Measurements from ENCODE around the gene SBF2. TPM values are rescaled to one million over a fixed set of nuclear protein-coding genes. Genes with fewer than 3 reads are reported as not detected.

SBF2 gene
- total RNA-seq, 1 experiment from 2014 or later = 31.3 TPM

GRCh38 chr11:10116588-10116987 is 177.4 kb downstream of the SBF2 start:
- no peak overlapping the region for H2AFZ ChIP-seq (ENCODE audit: low read length)
- no peaks in the 10 kb centered on the region for H3K9me2 ChIP-seq (replicated peaks; ENCODE audit: low read length)
- H3K27ac ChIP-seq (ENCODE audit: low read length) = no peak overlapping the region
- no peaks in the 10 kb centered on the region for H4K20me1 ChIP-seq (ENCODE audit: low read length)
- no peak overlapping the region for H3K4me3 ChIP-seq (ENCODE audit: low read length)
- intact Hi-C loops (cut with micrococcal nuclease) = no loop called here
- DNase-seq (no peak), ATAC-seq (no peak)
- no peak overlapping the region for H3K4me2 ChIP-seq (ENCODE audit: low read length)
- peaks cover 12% of the 10 kb centered on the region; the same call in 1 of the 2 replicates for H3K4me1 ChIP-seq (ENCODE audit: insufficient read depth, low read length)
- TF ChIP-seq EZH2 (IDR thresholded peaks at IDR 0.05; ENCODE audit: low read length, unreplicated experiment) (no peak), EZH2phosphoT487 (IDR thresholded peaks at IDR 0.05; ENCODE audit: borderline replicate concordance, low read length) (no peak)
- TF ChIP-seq, protein P1, sequence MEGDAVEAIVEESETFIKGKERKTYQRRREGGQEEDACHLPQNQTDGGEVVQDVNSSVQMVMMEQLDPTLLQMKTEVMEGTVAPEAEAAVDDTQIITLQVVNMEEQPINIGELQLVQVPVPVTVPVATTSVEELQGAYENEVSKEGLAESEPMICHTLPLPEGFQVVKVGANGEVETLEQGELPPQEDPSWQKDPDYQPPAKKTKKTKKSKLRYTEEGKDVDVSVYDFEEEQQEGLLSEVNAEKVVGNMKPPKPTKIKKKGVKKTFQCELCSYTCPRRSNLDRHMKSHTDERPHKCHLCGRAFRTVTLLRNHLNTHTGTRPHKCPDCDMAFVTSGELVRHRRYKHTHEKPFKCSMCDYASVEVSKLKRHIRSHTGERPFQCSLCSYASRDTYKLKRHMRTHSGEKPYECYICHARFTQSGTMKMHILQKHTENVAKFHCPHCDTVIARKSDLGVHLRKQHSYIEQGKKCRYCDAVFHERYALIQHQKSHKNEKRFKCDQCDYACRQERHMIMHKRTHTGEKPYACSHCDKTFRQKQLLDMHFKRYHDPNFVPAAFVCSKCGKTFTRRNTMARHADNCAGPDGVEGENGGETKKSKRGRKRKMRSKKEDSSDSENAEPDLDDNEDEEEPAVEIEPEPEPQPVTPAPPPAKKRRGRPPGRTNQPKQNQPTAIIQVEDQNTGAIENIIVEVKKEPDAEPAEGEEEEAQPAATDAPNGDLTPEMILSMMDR (conservative IDR thresholded peaks at IDR 0.05; ENCODE audit: low read depth, low read length) = no peak
- POLR2A ChIA-PET (ENCODE audit: unreplicated experiment) = interaction anchor here (0.5 kb wide), 1 partner anchor 190 kb away, joined by 19 read pairs; no protein-coding TSS in a partner anchor
- no peaks in the 10 kb centered on the region for H3K27me3 ChIP-seq (ENCODE audit: low read length)
- no peaks in the 10 kb centered on the region for H3F3A ChIP-seq (ENCODE audit: low read length, unreplicated experiment)
- 0 out of 2 replicates have a peak, but pooled peaks cover 4% of the 10 kb centered on the region for H3K79me2 ChIP-seq (ENCODE audit: low read length)
- H3K36me3 ChIP-seq (ENCODE audit: low read depth, low read length) = no peaks in the 10 kb centered on the region
- CTCF ChIA-PET = no interaction called here
- no peak overlapping the region for H3K9ac ChIP-seq (ENCODE audit: low read length)
- H3K9me3 ChIP-seq (ENCODE audit: low read length) = no peaks in the 10 kb centered on the region
- BruUV-seq (replicated peaks) = no TSS peak

DNA sequence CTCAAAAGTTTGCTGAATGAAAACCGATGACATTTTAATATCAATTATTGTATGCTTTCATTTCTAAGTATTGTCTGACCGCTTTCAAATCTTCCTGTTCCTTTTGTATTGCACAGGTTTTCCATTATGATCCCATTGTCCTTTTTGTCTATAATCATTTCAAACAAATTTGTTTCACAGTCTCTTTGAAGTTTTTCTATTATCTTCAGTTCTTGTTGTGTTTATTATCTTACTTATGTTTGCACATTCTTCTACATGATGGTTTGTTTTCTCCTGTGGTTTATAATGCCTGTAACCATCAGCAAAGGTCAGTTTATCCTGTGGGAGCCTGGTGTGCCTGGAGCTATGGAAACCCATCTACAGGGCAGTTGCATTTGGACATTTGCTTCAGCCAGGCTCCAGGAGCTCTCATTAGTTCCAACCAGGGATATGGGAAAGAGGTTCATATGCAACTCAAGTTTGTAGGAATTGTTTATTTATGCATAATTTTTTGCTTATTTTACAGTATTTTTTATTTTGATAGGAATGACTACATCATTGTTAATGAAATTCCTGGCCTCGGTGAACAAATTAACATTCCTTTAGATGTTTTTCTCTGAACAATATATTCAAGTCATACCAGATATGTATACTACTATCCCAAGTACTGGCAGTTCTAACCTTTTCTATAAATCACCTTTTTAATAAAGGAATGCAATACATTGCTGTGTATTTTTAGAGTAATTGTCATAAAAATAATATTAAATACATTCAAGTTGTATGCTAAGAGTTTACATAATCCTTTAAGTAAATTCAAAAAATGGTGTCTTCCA is 179.2 kb downstream of the SBF2 start:
- CTCF ChIA-PET = no interaction called here
- no TSS peak for BruUV-seq (replicated peaks)
- Histone ChIP-seq H3K4me3 (ENCODE audit: low read length) (no peak overlapping the region), H4K20me1 (ENCODE audit: low read length) (no peaks in the 10 kb centered on the region), H3K9me3 (ENCODE audit: low read length) (no peaks in the 10 kb centered on the region), H3K4me2 (ENCODE audit: low read length) (no peak overlapping the region), H3K9me2 (replicated peaks; ENCODE audit: low read length) (no peaks in the 10 kb centered on the region), H2AFZ (ENCODE audit: low read length) (no peak overlapping the region), H3K9ac (ENCODE audit: low read length) (no peak overlapping the region), H3F3A (ENCODE audit: low read length, unreplicated experiment) (no peaks in the 10 kb centered on the region), H3K27me3 (ENCODE audit: low read length) (no peaks in the 10 kb centered on the region), H3K36me3 (ENCODE audit: low read depth, low read length) (no peaks in the 10 kb centered on the region), H3K27ac (ENCODE audit: low read length) (no peak overlapping the region), H3K4me1 (ENCODE audit: insufficient read depth, low read length) (peaks cover 7% of the 10 kb centered on the region; the same call in 1 of the 2 replicates), H3K79me2 (ENCODE audit: low read length) (no peaks in the 10 kb centered on the region)
- DNase-seq = no peak
- POLR2A ChIA-PET (ENCODE audit: unreplicated experiment) = no interaction called here
- TF ChIP-seq EZH2phosphoT487 (IDR thresholded peaks at IDR 0.05; ENCODE audit: borderline replicate concordance, low read length) (no peak), EZH2 (IDR thresholded peaks at IDR 0.05; ENCODE audit: low read length, unreplicated experiment) (no peak)
- TF ChIP-seq, protein P1 (conservative IDR thresholded peaks at IDR 0.05; ENCODE audit: low read depth, low read length) = no peak
- ATAC-seq = no peak
- intact Hi-C loops (cut with micrococcal nuclease) = no loop called here

DNA sequence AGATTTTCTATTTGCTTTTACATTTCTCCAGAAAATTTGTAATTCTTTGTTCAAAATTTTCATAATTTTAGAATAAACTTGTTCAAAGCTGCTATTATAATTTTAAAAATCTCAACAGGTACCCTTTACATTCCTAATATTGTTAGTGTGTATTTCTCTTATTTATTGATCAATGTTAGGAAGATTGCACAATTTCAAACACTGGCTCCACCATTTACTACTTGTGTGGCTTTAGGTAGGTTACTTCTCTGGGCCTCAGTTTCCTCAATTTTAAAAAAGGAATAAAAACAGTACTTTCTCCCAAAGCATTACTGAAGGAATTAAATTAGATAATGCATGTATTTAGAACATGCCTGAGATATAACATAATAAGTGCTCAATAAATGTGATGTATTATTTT is 180.2 kb downstream of the SBF2 start:
- POLR2A ChIA-PET (ENCODE audit: unreplicated experiment) = no interaction called here
- Histone ChIP-seq H3K36me3 (ENCODE audit: low read depth, low read length) (no peaks in the 10 kb centered on the region), H3K4me3 (ENCODE audit: low read length) (no peak overlapping the region), H3K27me3 (ENCODE audit: low read length) (no peaks in the 10 kb centered on the region), H3K9me3 (ENCODE audit: low read length) (no peaks in the 10 kb centered on the region), H3K9me2 (replicated peaks; ENCODE audit: low read length) (no peaks in the 10 kb centered on the region), H3K79me2 (ENCODE audit: low read length) (no peaks in the 10 kb centered on the region), H2AFZ (ENCODE audit: low read length) (no peak overlapping the region), H3K4me2 (ENCODE audit: low read length) (no peak overlapping the region), H3K4me1 (ENCODE audit: insufficient read depth, low read length) (peaks cover 6% of the 10 kb centered on the region; the same call in 1 of the 2 replicates), H3F3A (ENCODE audit: low read length, unreplicated experiment) (no peaks in the 10 kb centered on the region), H3K27ac (ENCODE audit: low read length) (no peak overlapping the region), H4K20me1 (ENCODE audit: low read length) (no peaks in the 10 kb centered on the region), H3K9ac (ENCODE audit: low read length) (no peak overlapping the region)
- no TSS peak for BruUV-seq (replicated peaks)
- ATAC-seq (no peak), DNase-seq (no peak)
- TF ChIP-seq EZH2phosphoT487 (IDR thresholded peaks at IDR 0.05; ENCODE audit: borderline replicate concordance, low read length) (no peak), EZH2 (IDR thresholded peaks at IDR 0.05; ENCODE audit: low read length, unreplicated experiment) (no peak)
- TF ChIP-seq, protein P1 (conservative IDR thresholded peaks at IDR 0.05; ENCODE audit: low read depth, low read length) = no peak
- intact Hi-C loops (cut with micrococcal nuclease) = no loop called here
- CTCF ChIA-PET = no interaction called here
